Measurements from ENCODE around the gene FMO5. TPM values are rescaled to one million over a fixed set of nuclear protein-coding genes. Genes with fewer than 3 reads are reported as not detected.

Gene FMO5
- total and polyA plus RNA-seq, 2 of the 13 experiments (the other 11 are each of a cell fraction or from before 2014, with no cell fraction given) = 48.2 to 149 TPM

GRCh38 chr1:147225193-147225730, at the start of gene FMO5 (continued):
- TF ChIP-seq ZNF543 (CRISPR knock-in tag; IDR thresholded peaks at IDR 0.05) (0 out of 2 replicates have a peak, but pooled peaks have one; percentile 64), HMGXB4 (CRISPR knock-in tag; IDR thresholded peaks at IDR 0.05; ENCODE audit: borderline replicate concordance in 1 of 2, low read depth in 1 of 2) (peak; percentile 36 to 40; a peak in 1 of 4 replicates), ZBTB39 (CRISPR knock-in tag; IDR thresholded peaks at IDR 0.05) (0 out of 2 replicates have a peak, but pooled peaks have one; percentile 38), ZNF142 (CRISPR knock-in tag; IDR thresholded peaks at IDR 0.05) (no peak), TSC22D2 (CRISPR knock-in tag; IDR thresholded peaks at IDR 0.05; ENCODE audit: borderline replicate concordance) (peak; percentile 46; the same call in 1 of the 2 replicates), CREB1 (IDR thresholded peaks at IDR 0.05) (no peak), CREB1 (CRISPR knock-in tag; IDR thresholded peaks at IDR 0.05) (peak; percentile 26; the same call in 1 of the 2 replicates), ZNF605 (CRISPR knock-in tag; IDR thresholded peaks at IDR 0.05) (no peak), XRCC5 (optimal IDR thresholded peaks at IDR 0.05; ENCODE audit: low read length) (peak; percentile 56), NR1H2 (CRISPR knock-in tag; IDR thresholded peaks at IDR 0.05; ENCODE audit: borderline replicate concordance, low read depth) (no peak), HBP1 (CRISPR knock-in tag; IDR thresholded peaks at IDR 0.05; ENCODE audit: low read depth) (peak; percentile 37; the same call in 1 of the 2 replicates), ZNF773 (CRISPR knock-in tag; IDR thresholded peaks at IDR 0.05; ENCODE audit: borderline replicate concordance) (no peak), TFAP4 (IDR thresholded peaks at IDR 0.05; ENCODE audit: borderline replicate concordance, low read depth) (0 out of 2 replicates have a peak, but pooled peaks have one; percentile 29), PAF1 (CRISPR knock-in tag; IDR thresholded peaks at IDR 0.05) (no peak), FOXA3 (CRISPR knock-in tag; IDR thresholded peaks at IDR 0.05) (peak; percentile 33), STAG1 (CRISPR knock-in tag; IDR thresholded peaks at IDR 0.05) (0 out of 2 replicates have a peak, but pooled peaks have one; percentile 18), ELF1 (CRISPR knock-in tag; IDR thresholded peaks at IDR 0.05) (peak; percentile 66; the same call in 1 of the 2 replicates), ZNF263 (CRISPR knock-in tag; IDR thresholded peaks at IDR 0.05) (peak; percentile 37; the same call in 1 of the 2 replicates)

Data from HepG2 (cell line).